Psoas muscle (tissue), 8 donors: Measurements from ENCODE around the gene GALR3. TPM values are rescaled to one million over a fixed set of nuclear protein-coding genes. Genes with fewer than 3 reads are reported as not detected.

Source experiments
- ATAC-seq, 4 donors: fragments of 200-7000 bp; cut with Tn5 transposase; one replicate each; pipeline ENCODE4 v1.9.1; 2020; ENCODE audit warnings: moderate library complexity in 3 of 4, mild to moderate bottlenecking in 2 of 4
- DNase-seq, 2 donors: peaks; one replicate each; pipeline ENCODE4 v3.0.0-alpha.2; 2020
- H3K27ac ChIP-seq: fragments of 200-600 bp; one replicate; pipeline ENCODE4 v1.8.0; 2022
- H3K27me3 ChIP-seq, 3 donors: fragments of 200-600 bp in 1 of 3; one replicate each; pipeline versions ENCODE4 v1.6.1 to v1.8.0; 2013 to 2022; ENCODE audit warnings: low read length in 2 of 3, mild to moderate bottlenecking in 2 of 3, moderate library complexity in 1 of 3; ENCODE audit not compliant: insufficient read depth in 3 of 3
- H3K36me3 ChIP-seq, 2 donors: fragments of 200-600 bp in 1 of 2; one replicate each; pipeline versions ENCODE4 v1.6.1 to v1.8.0; 2013 to 2022; ENCODE audit warnings: low read depth in 1 of 2, mild to moderate bottlenecking in 1 of 2, moderate library complexity in 1 of 2; ENCODE audit not compliant: insufficient read depth in 1 of 2
- H3K4me1 ChIP-seq: fragments of 200-600 bp; one replicate; pipeline ENCODE4 v1.8.0; 2022
- H3K4me3 ChIP-seq: fragments of 200-600 bp; one replicate; pipeline ENCODE4 v1.8.0; 2022; ENCODE audit warnings: mild to moderate bottlenecking
- H3K9me3 ChIP-seq: fragments of 200-600 bp; one replicate; pipeline ENCODE4 v1.8.0; 2022
- WGBS, 3 donors: extraction: QIAGEN DNeasy Blood & Tissue Kit; methylation state at CpG; one replicate each; pipeline versions ENCODE4 v1.1.6 to v1.1.7; 2013; 5-methylcytosine and 5-hydroxymethylcytosine counted together
- intact Hi-C, 2 donors: fragments of 100-400 bp; cut with DNase I; formaldehyde crosslinking; loops; one replicate each; pipeline versions ENCODE4 v1.11.0 to v1.14.2; 2022
- polyA plus RNA-seq, 3 donors: library from polyadenylated mRNA; stranded (reverse); fragments of 200-250 nt; gene quantifications; one replicate each; pipeline ENCODE4 v1.2.3, GENCODE V29; 2013
- total RNA-seq, 4 donors: library from RNA; stranded (reverse); fragmentation: NEBNext Ultra II Directional in 2 of 4; extraction: Animal tissue kit (Norgen Biotek cat#: 25700) in 2 of 4; gene quantifications; one replicate each; pipeline versions ENCODE4 v1.2.1 to v1.2.4, GENCODE V29; 2021 to 2023
- TF ChIP-seq, protein P1 (sequence below): fragments of 200-600 bp; IDR thresholded peaks from one replicate; pipeline ENCODE4 v1.8.0; 2022; ENCODE audit warnings: antibody characterized with exemption
- donor health status: healthy with polysubstance abuse.
- donor health status: DM: no; HTN: no; CAD: no; lungs with moderate emphysema.
- donor health status: Bipolar disorder and iron deficiency.
- donor health status: healthy.
- donor health status: DM: yes; HTN: yes; CAD: no.
- donor health status: DM: no; HTN: no; CAD: no.
- donor health status: DM: no; HTN: no; CAD: no.
- donor health status: DM: yes; HTN: yes; CAD: no.

Gene GALR3
- total and polyA plus RNA-seq, 7 donors = 0.04 to 0.32 TPM; not detected in 5

DNA sequence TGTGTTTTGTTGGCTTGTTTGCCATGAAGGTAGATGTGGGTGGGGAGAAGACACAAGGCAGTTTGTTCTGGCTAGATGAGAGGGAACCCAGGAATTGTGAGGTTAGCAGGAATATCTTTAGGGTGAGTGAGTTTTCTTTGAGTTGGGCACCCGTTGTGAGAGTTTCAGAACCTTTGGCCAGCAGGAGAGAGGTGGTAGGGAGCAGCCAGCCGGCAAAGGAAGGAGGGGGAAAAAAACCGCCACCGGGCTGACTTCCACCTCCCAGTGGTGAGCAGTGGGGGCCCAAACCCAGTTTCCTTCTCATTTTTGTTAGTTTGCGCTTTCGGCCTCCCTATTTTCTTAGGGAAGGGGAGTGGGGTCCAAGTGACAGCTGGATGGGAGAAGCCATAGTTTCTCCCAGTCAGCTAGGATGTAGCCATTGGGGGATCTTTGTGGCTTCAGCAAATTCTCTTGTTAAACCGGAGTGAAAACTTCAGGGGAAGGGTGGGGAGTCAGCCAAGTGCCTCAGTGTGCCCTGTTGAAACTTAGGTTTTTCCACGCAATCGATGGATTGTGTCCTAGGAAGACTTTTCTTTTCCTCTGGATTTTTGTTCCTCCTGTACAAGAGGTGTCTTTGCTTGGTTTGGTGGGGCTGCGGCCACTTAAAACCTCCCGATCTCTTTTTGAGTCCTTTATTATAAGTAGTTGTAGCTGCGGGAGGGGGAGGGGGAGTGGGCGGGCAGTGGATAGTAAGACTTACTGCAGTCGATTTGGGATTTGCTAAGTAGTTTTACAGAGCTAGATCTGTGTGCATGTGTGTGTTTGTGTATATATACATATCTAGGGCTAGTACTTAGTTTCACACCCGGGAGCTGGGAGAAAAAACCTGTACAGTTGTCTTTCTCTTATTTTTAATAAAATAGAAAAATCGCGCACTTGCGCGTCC, 16.5 kb upstream of the GALR3 start:
- H3K4me3 ChIP-seq = peak overlapping the region; percentile 83
- DNase-seq (no peak), ATAC-seq (no peak)
- 1% methylated on average over 19 of the region's 19 CpGs for WGBS, 3 donors
- peaks cover 10% of the 10 kb centered on the region for H3K4me1 ChIP-seq
- intact Hi-C loops = no loop called here
- TF ChIP-seq, protein P1, sequence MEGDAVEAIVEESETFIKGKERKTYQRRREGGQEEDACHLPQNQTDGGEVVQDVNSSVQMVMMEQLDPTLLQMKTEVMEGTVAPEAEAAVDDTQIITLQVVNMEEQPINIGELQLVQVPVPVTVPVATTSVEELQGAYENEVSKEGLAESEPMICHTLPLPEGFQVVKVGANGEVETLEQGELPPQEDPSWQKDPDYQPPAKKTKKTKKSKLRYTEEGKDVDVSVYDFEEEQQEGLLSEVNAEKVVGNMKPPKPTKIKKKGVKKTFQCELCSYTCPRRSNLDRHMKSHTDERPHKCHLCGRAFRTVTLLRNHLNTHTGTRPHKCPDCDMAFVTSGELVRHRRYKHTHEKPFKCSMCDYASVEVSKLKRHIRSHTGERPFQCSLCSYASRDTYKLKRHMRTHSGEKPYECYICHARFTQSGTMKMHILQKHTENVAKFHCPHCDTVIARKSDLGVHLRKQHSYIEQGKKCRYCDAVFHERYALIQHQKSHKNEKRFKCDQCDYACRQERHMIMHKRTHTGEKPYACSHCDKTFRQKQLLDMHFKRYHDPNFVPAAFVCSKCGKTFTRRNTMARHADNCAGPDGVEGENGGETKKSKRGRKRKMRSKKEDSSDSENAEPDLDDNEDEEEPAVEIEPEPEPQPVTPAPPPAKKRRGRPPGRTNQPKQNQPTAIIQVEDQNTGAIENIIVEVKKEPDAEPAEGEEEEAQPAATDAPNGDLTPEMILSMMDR = no peak
- no peaks in the 10 kb centered on the region for H3K9me3 ChIP-seq
- no peaks in the 10 kb centered on the region for H3K36me3 ChIP-seq
- H3K27me3 ChIP-seq = no peaks in the 10 kb centered on the region
- peak overlapping the region; percentile 92 for H3K27ac ChIP-seq

DNA sequence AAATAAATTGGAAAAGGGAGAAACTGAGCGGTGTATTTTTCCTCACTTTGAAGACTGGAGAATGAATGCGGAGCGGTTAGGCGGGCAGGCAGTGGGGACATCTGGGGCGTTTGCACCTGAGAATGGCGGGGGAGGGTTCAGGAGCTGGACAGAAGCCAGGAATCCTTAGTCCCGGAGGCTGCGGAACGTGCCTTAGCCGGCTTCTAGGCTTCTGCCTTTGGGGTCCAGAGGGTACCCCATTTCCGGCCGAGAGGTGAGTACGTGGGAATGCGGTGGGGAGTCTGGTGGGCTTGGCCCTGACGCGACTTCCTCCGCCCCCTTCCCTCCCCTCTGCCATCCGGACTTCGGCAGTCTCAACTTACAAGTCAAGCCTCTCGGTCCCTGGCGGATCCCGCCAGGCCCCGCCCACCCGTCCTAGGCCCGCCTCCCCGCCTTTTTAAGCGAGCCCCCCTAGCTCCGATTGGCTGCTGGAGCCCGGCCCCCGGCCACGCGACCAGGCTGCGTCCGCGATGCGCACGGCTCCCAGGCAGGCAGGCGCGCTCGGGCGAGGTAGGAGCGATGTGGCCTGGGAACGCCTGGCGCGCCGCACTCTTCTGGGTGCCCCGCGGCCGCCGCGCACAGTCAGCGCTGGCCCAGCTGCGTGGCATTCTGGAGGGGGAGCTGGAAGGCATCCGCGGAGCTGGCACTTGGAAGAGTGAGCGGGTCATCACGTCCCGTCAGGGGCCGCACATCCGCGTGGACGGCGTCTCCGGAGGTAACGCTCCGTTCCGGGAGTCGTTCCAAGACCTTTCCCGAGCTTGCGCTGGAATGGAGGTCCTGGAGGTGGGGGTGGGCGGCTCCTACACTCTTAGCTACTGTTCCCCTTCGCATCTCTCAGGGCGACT, 15.5 kb upstream of the GALR3 start, which contains the start of gene GCAT:
GCAT (plus strand) TSS at position 525 of the 884 bp plus-strand sequence; CDS start at position 559, 34 bp downstream.
- H3K4me1 ChIP-seq = peaks cover 8% of the 10 kb centered on the region
- 0% methylated on average over 62 to 73 of the region's 73 CpGs for WGBS, 3 donors

DNA sequence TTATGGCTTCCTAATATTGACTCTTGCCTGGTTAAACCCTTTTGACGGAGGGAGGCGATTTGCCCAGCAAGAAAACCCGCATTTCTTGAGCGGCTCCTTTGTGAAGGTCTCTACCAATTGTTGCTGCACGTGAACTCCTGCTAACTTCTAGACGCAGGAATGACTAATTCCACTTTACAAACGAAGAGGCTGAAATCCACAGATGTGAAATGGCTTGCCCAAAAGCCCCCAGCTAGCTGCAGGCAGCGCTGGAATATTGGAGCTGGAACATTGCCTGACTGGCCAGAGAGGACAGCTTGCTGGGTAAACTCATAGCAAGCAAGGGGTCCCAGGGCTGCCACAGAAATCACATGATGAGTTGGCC, 14.9 kb upstream of the GALR3 start:
- Histone ChIP-seq H3K9me3 (no peaks in the 10 kb centered on the region), H3K36me3 (no peaks in the 10 kb centered on the region), H3K27ac (peak overlapping the region; percentile 92), H3K4me1 (peaks cover 6% of the 10 kb centered on the region), H3K27me3 (no peaks in the 10 kb centered on the region), H3K4me3 (peak overlapping the region; percentile 83)
- intact Hi-C loops = no loop called here
- DNase-seq (no peak), ATAC-seq (no peak)
- WGBS, 3 donors = 9 to 10% (median 10%) methylated on average over 8 of the region's 8 CpGs
- TF ChIP-seq, protein P1 = no peak

More for the DNA sequence above, 15.5 kb upstream of the GALR3 start, which contains the start of gene GCAT:
- intact Hi-C loops = no loop called here
- H3K36me3 ChIP-seq = no peaks in the 10 kb centered on the region
- H3K4me3 ChIP-seq = peak within 1 kb of the TSS; percentile 83
- TF ChIP-seq, protein P1 = no peak
- DNase-seq = peak; percentile 96 to 97
- peak within 1 kb of the TSS; percentile 92 for H3K27ac ChIP-seq
- peak; percentile 87 to 91 (median 88) for ATAC-seq
- H3K9me3 ChIP-seq = no peaks in the 10 kb centered on the region
- no peaks in the 10 kb centered on the region for H3K27me3 ChIP-seq

DNA sequence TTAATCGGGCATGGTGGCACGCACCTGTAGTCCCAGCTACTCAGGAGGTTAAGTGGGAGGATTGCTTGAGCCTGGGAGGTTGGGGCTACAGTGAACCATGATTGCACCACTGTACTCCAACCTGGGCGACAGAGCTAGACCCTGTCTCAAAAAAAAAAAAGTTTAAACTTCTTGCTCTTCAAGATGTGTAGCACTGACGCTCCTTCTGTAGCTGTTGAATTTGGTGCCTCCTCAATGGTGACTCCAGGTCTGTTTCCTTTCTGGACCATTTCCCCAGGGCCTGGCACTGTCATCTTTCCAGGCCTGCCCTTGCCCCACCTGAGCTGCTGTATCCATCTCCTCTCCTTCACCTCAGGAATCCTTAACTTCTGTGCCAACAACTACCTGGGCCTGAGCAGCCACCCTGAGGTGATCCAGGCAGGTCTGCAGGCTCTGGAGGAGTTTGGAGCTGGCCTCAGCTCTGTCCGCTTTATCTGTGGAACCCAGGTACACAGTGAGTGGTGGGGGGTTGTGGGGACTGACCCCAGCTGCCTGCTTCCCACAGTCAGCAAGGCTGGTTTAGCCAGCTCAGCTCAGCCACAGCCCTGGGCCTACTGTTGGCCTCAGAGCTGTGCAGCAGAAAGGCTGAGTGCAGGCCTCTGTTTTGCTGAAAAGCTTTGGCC, 13.4 kb upstream of the GALR3 start:
- Histone ChIP-seq H3K9me3 (no peaks in the 10 kb centered on the region), H3K27me3 (no peaks in the 10 kb centered on the region), H3K4me1 (peaks cover 6% of the 10 kb centered on the region), H3K36me3 (peaks cover 0 to 7% of the 10 kb centered on the region in 2 donors), H3K27ac (no peak overlapping the region), H3K4me3 (no peak overlapping the region)
- WGBS, 3 donors = 95 to 97% (median 95%) methylated on average over 5 of the region's 5 CpGs
- no peak for ATAC-seq
- intact Hi-C loops = loop anchor here (10.0 kb wide), 2 partner anchors 125 to 155 kb away; no protein-coding TSS in a partner anchor
- TF ChIP-seq, protein P1 = no peak
- no peak for DNase-seq
